Cardiac fibroblast (primary cell): Measurements from ENCODE around the gene CDKAL1.
"Not testable (repeated sequence)": the region's sequence is repeated elsewhere in the genome, so short reads cannot be mapped to it uniquely, and the experiment has no call there.

Experiments
- DNase-seq, 2 donors: peaks; one replicate each; pipeline versions ENCODE4 v3.0.0 to v3.0.0-alpha.2; 2010; ENCODE audit warnings: low read depth in 2 of 2
- H3K4me3 ChIP-seq, 2 donors: replicated peaks in 1 of 2; 1 replicate in 1 of 2; 2 replicates in 1 of 2; pipeline ENCODE4 v1.5.1; 2011; ENCODE audit warnings: low read depth in 2 of 2, low read length in 2 of 2, mild to moderate bottlenecking in 2 of 2, moderate library complexity in 1 of 2
- TF ChIP-seq, protein P1 (sequence below): IDR thresholded peaks from one replicate; pipeline ENCODE4 v1.5.1; 2011; ENCODE audit warnings: low read depth, mild to moderate bottlenecking, low read length, inconsistent platforms

The CDKAL1 gene

DNA sequence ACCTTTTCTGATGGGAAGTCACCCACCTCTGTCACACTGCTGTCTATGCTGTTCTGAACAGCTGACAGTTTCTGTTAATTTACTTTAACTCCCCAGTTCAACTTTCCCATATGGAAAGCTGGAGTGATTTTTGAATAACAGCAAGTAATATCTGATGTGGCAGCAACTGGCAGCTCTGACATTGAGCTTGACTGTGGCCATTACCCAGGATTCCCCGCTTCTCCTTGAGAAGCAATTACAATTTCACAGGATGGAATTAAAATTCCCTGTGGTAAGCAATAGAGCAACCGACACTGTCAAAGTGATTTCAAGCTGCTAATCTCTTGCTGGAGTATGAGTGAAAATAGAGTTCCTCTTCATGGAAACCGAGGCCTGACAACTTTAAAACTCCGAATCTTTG, 711.2 kb downstream of the CDKAL1 start:
- DNase-seq, result no peak
- TF ChIP-seq, protein P1, sequence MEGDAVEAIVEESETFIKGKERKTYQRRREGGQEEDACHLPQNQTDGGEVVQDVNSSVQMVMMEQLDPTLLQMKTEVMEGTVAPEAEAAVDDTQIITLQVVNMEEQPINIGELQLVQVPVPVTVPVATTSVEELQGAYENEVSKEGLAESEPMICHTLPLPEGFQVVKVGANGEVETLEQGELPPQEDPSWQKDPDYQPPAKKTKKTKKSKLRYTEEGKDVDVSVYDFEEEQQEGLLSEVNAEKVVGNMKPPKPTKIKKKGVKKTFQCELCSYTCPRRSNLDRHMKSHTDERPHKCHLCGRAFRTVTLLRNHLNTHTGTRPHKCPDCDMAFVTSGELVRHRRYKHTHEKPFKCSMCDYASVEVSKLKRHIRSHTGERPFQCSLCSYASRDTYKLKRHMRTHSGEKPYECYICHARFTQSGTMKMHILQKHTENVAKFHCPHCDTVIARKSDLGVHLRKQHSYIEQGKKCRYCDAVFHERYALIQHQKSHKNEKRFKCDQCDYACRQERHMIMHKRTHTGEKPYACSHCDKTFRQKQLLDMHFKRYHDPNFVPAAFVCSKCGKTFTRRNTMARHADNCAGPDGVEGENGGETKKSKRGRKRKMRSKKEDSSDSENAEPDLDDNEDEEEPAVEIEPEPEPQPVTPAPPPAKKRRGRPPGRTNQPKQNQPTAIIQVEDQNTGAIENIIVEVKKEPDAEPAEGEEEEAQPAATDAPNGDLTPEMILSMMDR, result no peak
- H3K4me3 ChIP-seq, result no peak overlapping the region

DNA sequence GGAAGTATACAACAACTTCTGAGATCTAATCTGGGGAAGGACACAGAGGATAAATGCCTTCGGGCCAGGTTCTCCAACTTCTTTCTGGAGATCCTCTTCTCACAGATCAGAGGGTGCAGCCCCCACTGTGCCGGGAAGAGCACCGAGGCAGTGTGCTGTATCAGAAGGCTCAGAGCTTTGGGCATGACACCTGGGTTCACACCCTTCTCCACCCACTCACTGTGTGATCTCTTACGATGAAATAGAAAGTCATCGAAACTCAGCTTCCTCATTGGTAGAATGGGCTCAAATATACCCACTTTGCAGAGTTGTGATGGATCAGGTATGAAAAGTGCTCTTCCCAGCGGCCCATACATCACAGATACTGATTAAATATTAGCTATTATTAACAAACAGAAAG, 711.8 kb downstream of the CDKAL1 start:
- no peak for DNase-seq
- H3K4me3 ChIP-seq, result no peak overlapping the region
- TF ChIP-seq, protein P1, result no peak

DNA sequence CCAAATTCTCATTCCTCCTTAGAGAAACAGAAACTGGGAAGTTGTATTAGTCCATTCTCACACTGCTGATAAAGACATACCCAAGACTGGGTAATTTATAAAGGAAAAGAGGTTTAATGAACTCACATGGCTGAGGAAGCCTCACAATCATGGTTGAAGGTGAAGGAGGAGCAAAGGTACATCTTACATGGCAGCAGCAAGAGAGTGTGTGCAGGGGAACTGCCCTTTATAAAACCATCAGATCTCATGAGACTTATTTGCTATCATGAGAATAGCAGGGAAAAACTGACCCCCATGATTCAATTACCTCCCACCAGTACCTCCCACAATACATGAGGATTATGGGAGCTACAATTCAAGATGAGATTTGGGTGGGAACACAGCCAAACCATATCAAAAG, 720.2 kb downstream of the CDKAL1 start:
- not testable (repeated sequence) for DNase-seq, H3K4me3 ChIP-seq

DNA sequence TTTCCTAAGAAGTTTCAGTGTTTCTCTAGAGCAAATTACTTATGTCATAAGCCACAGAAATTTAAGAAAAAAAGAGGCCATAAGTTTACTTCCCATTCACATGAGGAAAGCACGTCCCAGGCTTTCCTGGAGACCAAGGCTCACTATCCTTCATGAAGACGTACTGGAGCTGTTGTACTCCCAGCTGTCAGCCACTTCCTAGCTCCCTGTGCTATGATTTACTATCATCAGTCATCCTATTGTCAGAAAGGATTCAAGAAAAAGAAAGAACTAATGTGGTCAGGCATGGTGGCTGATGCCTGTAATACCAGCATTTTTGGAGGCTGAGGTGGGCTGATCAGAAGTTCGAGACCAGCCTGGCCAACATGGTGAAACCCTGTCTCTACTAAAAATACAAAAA, 721.9 kb downstream of the CDKAL1 start:
- DNase-seq, result no peak
- no peak overlapping the region for H3K4me3 ChIP-seq
- TF ChIP-seq, protein P1, result no peak

DNA sequence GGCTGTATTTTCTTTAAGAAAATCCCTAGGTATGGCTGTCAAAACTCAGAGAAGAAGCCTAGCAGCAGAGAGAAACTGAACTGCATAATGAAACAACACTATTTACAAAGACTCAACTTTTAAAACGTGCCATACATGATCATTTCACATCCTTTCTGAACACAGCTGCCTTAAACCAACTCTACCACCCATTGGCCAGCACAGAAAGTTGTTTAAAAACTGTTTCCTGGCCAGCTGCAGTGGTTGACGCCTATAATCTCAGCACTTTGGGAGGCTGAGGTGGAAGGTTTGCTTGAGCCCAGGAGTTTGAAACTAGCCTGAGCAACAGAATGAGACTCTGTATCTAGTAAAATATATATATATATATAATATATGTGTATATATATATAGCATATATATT, 722.9 kb downstream of the CDKAL1 start:
- DNase-seq, result no peak
- TF ChIP-seq, protein P1, result no peak
- no peak overlapping the region for H3K4me3 ChIP-seq

DNA sequence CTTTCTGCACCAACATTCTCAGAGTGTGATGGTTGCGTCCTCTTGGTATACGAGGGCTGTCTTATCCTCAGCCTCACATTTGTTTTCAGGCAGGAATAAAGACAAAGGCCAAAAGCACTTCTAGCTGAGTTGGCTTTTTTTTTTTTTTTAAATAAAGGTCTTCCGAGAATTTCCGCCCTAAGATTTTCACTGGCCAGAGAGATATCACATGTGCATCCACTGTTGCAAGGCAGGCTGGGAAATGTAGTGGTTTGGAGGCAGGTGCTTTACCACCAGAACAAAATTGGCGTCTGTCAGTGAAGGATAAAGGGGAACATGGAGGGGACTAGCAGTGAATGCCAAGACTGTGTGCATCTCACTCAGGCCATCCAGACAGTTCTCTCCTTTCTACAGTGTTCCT, 724.4 kb downstream of the CDKAL1 start:
- no peak for DNase-seq
- TF ChIP-seq, protein P1, result no peak
- no peak overlapping the region for H3K4me3 ChIP-seq

DNA sequence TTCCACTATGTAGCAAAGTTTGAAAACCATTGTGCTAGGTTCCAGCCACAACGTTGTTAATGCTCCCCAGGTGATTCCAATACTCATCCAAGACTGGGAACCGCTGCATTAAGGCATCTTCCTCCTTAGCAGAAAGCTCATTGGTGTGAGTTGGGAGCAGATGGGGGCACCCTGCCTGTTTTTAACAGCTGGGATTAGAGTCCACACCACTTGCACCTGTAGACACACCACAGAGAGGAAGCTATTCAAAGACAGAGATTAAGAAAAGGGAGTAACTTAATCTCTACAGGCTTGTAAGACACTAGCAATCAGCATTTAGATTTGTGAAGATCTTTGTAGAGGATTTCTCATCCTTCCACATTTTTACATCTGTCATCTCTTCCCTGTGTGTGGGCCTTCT, 725.4 kb downstream of the CDKAL1 start:
- TF ChIP-seq, protein P1, result no peak
- DNase-seq, result no peak
- no peak overlapping the region for H3K4me3 ChIP-seq

DNA sequence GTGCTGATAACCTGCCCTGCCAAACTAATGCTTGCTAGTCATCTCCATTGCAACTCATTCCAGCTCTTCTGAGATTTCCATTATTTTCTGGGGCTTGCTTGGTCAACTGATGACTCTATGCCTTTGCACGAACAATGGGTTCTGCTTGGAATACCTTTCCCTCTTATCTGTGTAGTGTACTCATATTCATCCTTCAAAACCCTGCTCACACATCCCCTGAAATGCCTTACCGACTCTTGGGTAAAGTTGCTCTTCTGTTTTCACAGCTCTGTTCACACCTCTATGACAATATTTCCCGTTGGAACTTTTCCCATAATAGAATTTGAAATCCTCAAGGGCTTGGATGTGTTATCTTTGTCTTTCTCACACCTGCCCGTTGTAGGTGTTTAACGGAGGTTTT, 728.2 kb downstream of the CDKAL1 start:
- no peak for DNase-seq
- TF ChIP-seq, protein P1, result no peak
- H3K4me3 ChIP-seq, result no peak overlapping the region
